MCF 10A (cell line): ENCODE measurements around the gene INCA1. TPM values are rescaled to one million over a fixed set of nuclear protein-coding genes. Genes with fewer than 3 reads are reported as not detected.

Experiments used
- BruUV-seq: library from RNA; stranded (reverse); fragments of 400-500 nt; replicated peaks from 2 replicates; lab custom pipeline; 2021; lab: Mats Ljungman, UMichigan
- CTCF ChIA-PET: fragments of 300-600 bp; sonication (Branson Sonifier 250); formaldehyde crosslinking; extraction: SDS; loops from one replicate; lab custom pipeline; 2021; ENCODE audit warnings: antibody characterized with exemption, inconsistent platforms; lab: Yijun Ruan, JAX
- POLR2A ChIA-PET: fragments of 300-600, 350-650 bp; sonication (Branson Sonifier 250); formaldehyde crosslinking; extraction: SDS; loops from one replicate; lab custom pipeline; 2020; ENCODE audit warnings: antibody characterized with exemption, inconsistent platforms; lab: Yijun Ruan, JAX
- DNase-seq: peaks from one replicate; pipeline ENCODE4 v3.0.0-alpha.2; 2018; ENCODE audit not compliant: unreplicated experiment
- H3K27ac Mint-ChIP-seq: one replicate; pipeline ENCODE4 v1.8.0; 2022; ENCODE audit warnings: mild to moderate bottlenecking, low read depth, mixed read lengths; ENCODE audit not compliant: unreplicated experiment
- H3K27me3 Mint-ChIP-seq: one replicate; pipeline ENCODE4 v1.8.0; 2022; ENCODE audit warnings: mixed read lengths; ENCODE audit not compliant: insufficient read depth, unreplicated experiment
- H3K36me3 Mint-ChIP-seq: one replicate; pipeline ENCODE4 v1.8.0; 2022; ENCODE audit warnings: mild to moderate bottlenecking, moderate library complexity, mixed read lengths; ENCODE audit not compliant: insufficient read depth, unreplicated experiment
- H3K4me1 Mint-ChIP-seq: one replicate; pipeline ENCODE4 v1.8.0; 2022; ENCODE audit warnings: mixed read lengths; ENCODE audit not compliant: insufficient read depth, unreplicated experiment
- H3K4me3 Mint-ChIP-seq: one replicate; pipeline ENCODE4 v1.8.0; 2022; ENCODE audit warnings: mild to moderate bottlenecking, moderate library complexity, mixed read lengths; ENCODE audit not compliant: unreplicated experiment
- H3K9me3 Mint-ChIP-seq: one replicate; pipeline ENCODE4 v1.8.0; 2022; ENCODE audit warnings: mixed read lengths; ENCODE audit not compliant: unreplicated experiment
- CTCF ChIP-seq: fragments of 200-600 bp; IDR thresholded peaks from one replicate; pipeline ENCODE4 v1.8.0; 2022; ENCODE audit warnings: antibody characterized with exemption, mild to moderate bottlenecking; ENCODE audit not compliant: unreplicated experiment
- intact Hi-C: fragments of 100-400 bp; cut with micrococcal nuclease; formaldehyde crosslinking; loops from 2 replicates; pipeline ENCODE4 v1.14.1; 2022
- total RNA-seq: library from RNA; stranded (reverse); gene quantifications from 2 replicates; pipeline ENCODE4 v1.2.3, GENCODE V29; 2022

INCA1 gene
- total RNA-seq, 1 experiment from 2014 or later, result 0.44 TPM

GRCh38 chr17:4950746-4951204 is 46.5 kb downstream of the INCA1 start, which contains the start of gene ENO3:
Gene ENO3, plus strand, starts transcription at chr17:4951119. Its CDS starts 711 bp downstream, at chr17:4951830.
- Mint-ChIP-seq H3K4me3 (peak within 1 kb of the TSS; percentile 74), H3K27ac (peak within 1 kb of the TSS; percentile 74), H3K4me1 (peaks cover 23% of the 10 kb centered on the region), H3K27me3 (no peaks in the 10 kb centered on the region), H3K36me3 (peaks cover 27% of the 10 kb centered on the region), H3K9me3 (no peaks in the 10 kb centered on the region)
- intact Hi-C loops, result no loop called here
- no TSS peak for BruUV-seq
- ChIA-PET POLR2A (interaction anchor here (0.6 to 21.5 kb wide), 7 partner anchors 9 to 229 kb away, joined by 3 to 639 read pairs (median 4); partner anchors contain the start of genes RNF167, SLC25A11 and SPAG7), CTCF (interaction anchor here (0.6 to 0.7 kb wide), 3 partner anchors 12 to 441 kb away, joined by 3 read pairs; no protein-coding TSS in a partner anchor)
- DNase-seq, result no peak
- TF ChIP-seq CTCF, result no peak

GRCh38 chr17:4950075-4950745 is 47.1 kb downstream of the INCA1 start:
- no peak for TF ChIP-seq CTCF
- intact Hi-C loops, result no loop called here
- TSS peak; percentile 72 for BruUV-seq
- Mint-ChIP-seq H3K36me3 (peaks cover 33% of the 10 kb centered on the region), H3K27me3 (no peaks in the 10 kb centered on the region), H3K27ac (peak overlapping the region; percentile 74), H3K9me3 (no peaks in the 10 kb centered on the region), H3K4me1 (peaks cover 29% of the 10 kb centered on the region), H3K4me3 (peak overlapping the region; percentile 74)
- CTCF ChIA-PET, result interaction anchor here (0.6 kb wide), 1 partner anchor 62 kb away, joined by 3 read pairs; no protein-coding TSS in a partner anchor
- POLR2A ChIA-PET, result interaction anchor here (0.6 to 21.5 kb wide), 9 partner anchors 9 to 228 kb away, joined by 3 to 639 read pairs (median 4); partner anchors contain the start of genes INCA1, KIF1C, RNF167 and SLC25A11
- no peak for DNase-seq

- POLR2A ChIA-PET, result interaction anchor here (0.7 to 21.5 kb wide), 13 partner anchors 10 to 228 kb away, joined by 3 to 639 read pairs (median 4); partner anchors contain the start of genes CAMTA2, INCA1, KIF1C and RNF167
- peaks cover 36% of the 10 kb centered on the region for H3K4me1 Mint-ChIP-seq
- no peaks in the 10 kb centered on the region for H3K27me3 Mint-ChIP-seq
- BruUV-seq, result no TSS peak
- intact Hi-C loops, result loop anchor here (1.0 kb wide), 1 partner anchor 20 kb away; no protein-coding TSS in a partner anchor
- TF ChIP-seq CTCF, result no peak
- peaks cover 40% of the 10 kb centered on the region for H3K36me3 Mint-ChIP-seq
- CTCF ChIA-PET, result interaction anchor here (1.3 kb wide), 1 partner anchor 10 kb away, joined by 3 read pairs; the partner anchor contains the start of genes RNF167 and SLC25A11
- peak overlapping the region; percentile 74 for H3K4me3 Mint-ChIP-seq
- H3K9me3 Mint-ChIP-seq, result no peaks in the 10 kb centered on the region
- DNase-seq, result peak; percentile 83
- H3K27ac Mint-ChIP-seq, result peak overlapping the region; percentile 74
Observed at GRCh38 chr17:4949321-4950074, 47.8 kb downstream of the INCA1 start.
